Measurements from ENCODE around the gene ZNF536.

Gene ZNF536

DNA sequence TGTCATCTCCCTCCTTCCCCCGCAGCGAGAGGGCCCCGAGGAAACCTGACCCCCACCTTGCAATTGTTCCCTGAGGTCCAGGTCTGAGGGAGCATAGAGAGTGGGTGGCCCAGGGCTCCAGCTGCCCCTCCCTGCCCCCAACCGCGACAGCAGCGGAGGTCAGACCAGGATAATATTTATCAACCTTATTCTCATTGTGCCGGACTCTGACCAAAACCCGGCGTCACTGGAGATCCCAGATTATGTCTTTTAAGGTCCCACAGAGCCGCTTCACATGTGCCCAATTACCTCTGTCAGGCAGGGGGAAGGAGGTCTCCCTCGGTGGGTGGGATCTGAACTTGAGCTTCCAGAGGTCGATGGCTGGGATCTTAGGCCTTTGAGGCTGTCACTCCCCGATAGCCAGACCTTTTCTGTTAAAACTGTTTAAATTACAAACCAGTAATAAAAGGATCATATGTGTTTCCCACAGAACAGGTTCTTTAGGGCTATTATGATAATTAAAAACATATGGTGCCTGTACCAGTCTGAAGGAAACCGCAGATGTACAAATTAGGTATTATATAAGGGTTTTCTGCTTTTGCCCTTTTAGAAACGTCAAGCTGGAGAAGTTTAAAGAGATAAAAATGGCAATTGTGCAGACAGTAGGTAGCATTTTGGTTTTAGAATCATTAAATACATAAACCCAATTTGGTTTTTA is 195.5 kb downstream of the ZNF536 start:
- H3K9me3 ChIP-seq (replicated peaks in 1 of 11), result no peaks in the 10 kb centered on the region
- TF ChIP-seq Cebpa-rat (IDR thresholded peaks at IDR 0.05), result no peak
- no peak overlapping the region for H3K4me3 ChIP-seq
- H3K27me3 ChIP-seq, result no peaks in the 10 kb centered on the region
- H3K9ac ChIP-seq, result no peak overlapping the region
- H4K20me1 ChIP-seq, result no peaks in the 10 kb centered on the region
- no peak overlapping the region for H3K4me2 ChIP-seq
- no peak overlapping the region for H3K27ac ChIP-seq
- H3K4me1 ChIP-seq, result no peaks in the 10 kb centered on the region
- H3K36me3 ChIP-seq, result no peaks in the 10 kb centered on the region

- TF ChIP-seq Cebpa-rat (IDR thresholded peaks at IDR 0.05), result no peak
- H4K20me1 ChIP-seq, result no peaks in the 10 kb centered on the region
- H3K27me3 ChIP-seq, result no peaks in the 10 kb centered on the region
- no peak overlapping the region for H3K4me3 ChIP-seq
- no peak overlapping the region for H3K27ac ChIP-seq
- H3K9me3 ChIP-seq (replicated peaks in 1 of 11), result no peaks in the 10 kb centered on the region
- no peak overlapping the region for H3K4me2 ChIP-seq
- no peaks in the 10 kb centered on the region for H3K36me3 ChIP-seq
- no peaks in the 10 kb centered on the region for H3K4me1 ChIP-seq
- no peak overlapping the region for H3K9ac ChIP-seq
Measured at GRCh38 chr19:30570194-30570593, 198.0 kb downstream of the ZNF536 start.

GRCh38 chr19:30577551-30578105 is 205.4 kb downstream of the ZNF536 start:
- Histone ChIP-seq H3K27ac (no peak overlapping the region), H3K27me3 (no peaks in the 10 kb centered on the region), H3K4me3 (no peak overlapping the region)

GRCh38 chr19:30579419-30579818 is 207.2 kb downstream of the ZNF536 start:
- Histone ChIP-seq H3K9me3 (replicated peaks in 1 of 11) (no peaks in the 10 kb centered on the region), H3K4me2 (no peak overlapping the region), H4K20me1 (no peaks in the 10 kb centered on the region), H3K27ac (no peak overlapping the region), H3K4me1 (no peaks in the 10 kb centered on the region), H3K36me3 (no peaks in the 10 kb centered on the region), H3K9ac (no peak overlapping the region), H3K27me3 (no peaks in the 10 kb centered on the region), H3K4me3 (no peak overlapping the region)
- no peak for TF ChIP-seq Cebpa-rat (IDR thresholded peaks at IDR 0.05)

More at GRCh38 chr19:30577551-30578105, 205.4 kb downstream of the ZNF536 start:
- Histone ChIP-seq H3K36me3 (no peaks in the 10 kb centered on the region), H4K20me1 (no peaks in the 10 kb centered on the region), H3K4me1 (no peaks in the 10 kb centered on the region), H3K9me3 (replicated peaks in 1 of 11) (no peaks in the 10 kb centered on the region), H3K9ac (no peak overlapping the region), H3K4me2 (no peak overlapping the region)
- TF ChIP-seq Cebpa-rat (IDR thresholded peaks at IDR 0.05), result no peak

- Histone ChIP-seq H3K36me3 (no peaks in the 10 kb centered on the region), H3K27me3 (no peaks in the 10 kb centered on the region), H4K20me1 (no peaks in the 10 kb centered on the region), H3K4me3 (no peak overlapping the region), H3K27ac (no peak overlapping the region), H3K9ac (no peak overlapping the region), H3K9me3 (replicated peaks in 1 of 11) (no peaks in the 10 kb centered on the region), H3K4me2 (no peak overlapping the region), H3K4me1 (no peaks in the 10 kb centered on the region)
- no peak for TF ChIP-seq Cebpa-rat (IDR thresholded peaks at IDR 0.05)
Measured at GRCh38 chr19:30580673-30581072, 208.5 kb downstream of the ZNF536 start.

DNA sequence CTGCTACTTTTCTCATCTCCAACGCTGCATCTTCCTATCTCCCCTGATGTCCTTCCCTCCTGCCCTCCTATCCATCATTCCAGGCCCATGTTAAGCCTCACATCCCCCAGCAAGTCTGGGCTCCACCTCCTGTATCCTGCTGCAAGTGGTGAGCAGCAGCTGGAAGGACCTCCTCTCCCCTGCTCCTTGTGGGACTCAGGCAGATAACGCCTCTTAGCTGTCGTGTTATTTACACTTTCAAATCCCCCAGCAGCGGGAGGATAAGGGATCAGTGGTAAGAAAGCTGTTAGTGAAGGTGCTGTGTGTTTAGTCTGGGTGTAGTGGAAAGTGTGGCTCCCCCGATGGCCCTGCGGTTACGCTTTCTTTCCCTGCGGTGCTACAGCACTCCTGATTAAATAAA is 211.9 kb downstream of the ZNF536 start:
- no peak overlapping the region for H3K27ac ChIP-seq
- H3K27me3 ChIP-seq, result no peaks in the 10 kb centered on the region
- H3K4me3 ChIP-seq, result no peak overlapping the region
- H3K36me3 ChIP-seq, result no peaks in the 10 kb centered on the region
- no peaks in the 10 kb centered on the region for H3K9me3 ChIP-seq (replicated peaks in 1 of 11)
- no peak for TF ChIP-seq Cebpa-rat (IDR thresholded peaks at IDR 0.05)
- no peaks in the 10 kb centered on the region for H4K20me1 ChIP-seq
- no peak overlapping the region for H3K9ac ChIP-seq
- no peak overlapping the region for H3K4me2 ChIP-seq
- no peaks in the 10 kb centered on the region for H3K4me1 ChIP-seq

- Histone ChIP-seq H3K27me3 (no peaks in the 10 kb centered on the region), H3K4me1 (no peaks in the 10 kb centered on the region), H3K27ac (no peak overlapping the region), H3K4me3 (no peak overlapping the region), H3K4me2 (no peak overlapping the region), H3K9ac (no peak overlapping the region), H4K20me1 (no peaks in the 10 kb centered on the region), H3K9me3 (replicated peaks in 1 of 11) (no peaks in the 10 kb centered on the region), H3K36me3 (no peaks in the 10 kb centered on the region)
- no peak for TF ChIP-seq Cebpa-rat (IDR thresholded peaks at IDR 0.05)
Measured at GRCh38 chr19:30587869-30588268, 215.7 kb downstream of the ZNF536 start.

DNA sequence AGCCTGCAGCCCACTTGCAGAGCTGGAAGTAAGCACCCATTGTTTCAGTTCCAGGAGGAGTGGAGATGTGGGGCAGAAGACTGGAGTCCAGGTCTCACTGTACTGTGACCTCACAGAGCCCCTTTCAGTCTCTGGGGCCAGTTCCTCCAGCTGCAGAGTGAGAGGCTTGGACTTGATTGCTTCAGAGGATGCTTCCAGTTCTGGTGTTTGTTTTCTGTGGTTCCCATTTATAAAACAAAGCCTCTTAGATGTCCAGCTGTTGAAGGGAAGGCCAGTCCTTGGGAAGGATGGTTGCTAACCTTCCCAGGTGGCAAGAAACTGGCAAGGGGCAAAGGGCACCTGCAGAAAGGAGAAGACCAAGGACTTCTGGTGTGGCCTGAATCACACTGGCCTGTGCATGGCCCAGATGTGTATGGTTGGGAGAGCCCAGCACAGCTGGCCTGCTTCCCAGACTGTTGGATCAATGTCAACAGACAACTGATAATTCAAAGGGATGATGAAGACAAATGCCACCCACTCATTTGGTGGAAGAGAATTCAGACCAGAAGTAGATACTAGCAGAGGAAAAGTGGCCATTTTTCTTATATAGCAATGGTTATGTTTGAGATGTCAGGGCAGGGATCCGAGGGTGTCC is 218.5 kb downstream of the ZNF536 start:
- no peak overlapping the region for H3K27ac ChIP-seq
- no peaks in the 10 kb centered on the region for H4K20me1 ChIP-seq
- H3K9me3 ChIP-seq (replicated peaks in 1 of 11), result no peaks in the 10 kb centered on the region
- TF ChIP-seq Cebpa-rat (IDR thresholded peaks at IDR 0.05), result no peak
- no peak overlapping the region for H3K4me2 ChIP-seq
- H3K27me3 ChIP-seq, result no peaks in the 10 kb centered on the region
- no peak overlapping the region for H3K4me3 ChIP-seq
- H3K9ac ChIP-seq, result no peak overlapping the region
- 0 out of 20 replicates have a peak, but pooled peaks cover 0 to 2% (median 0%) of the 10 kb centered on the region in 10 experiments for H3K4me1 ChIP-seq
- no peaks in the 10 kb centered on the region for H3K36me3 ChIP-seq

- Histone ChIP-seq H4K20me1 (no peaks in the 10 kb centered on the region), H3K27me3 (no peaks in the 10 kb centered on the region), H3K4me2 (no peak overlapping the region), H3K27ac (no peak overlapping the region), H3K4me1 (0 out of 20 replicates have a peak, but pooled peaks cover 0 to 3% (median 0%) of the 10 kb centered on the region in 10 experiments), H3K9ac (no peak overlapping the region), H3K9me3 (replicated peaks in 1 of 11) (no peaks in the 10 kb centered on the region), H3K4me3 (no peak overlapping the region), H3K36me3 (no peaks in the 10 kb centered on the region)
- no peak for TF ChIP-seq Cebpa-rat (IDR thresholded peaks at IDR 0.05)
Measured at GRCh38 chr19:30593356-30593755, 221.2 kb downstream of the ZNF536 start.

Data from BLaER1 treated with 17β-estradiol and CSF1 and Interleukin-3, amounts not matched to agents 10 nM and 100 nM (cell line).